Spleen (tissue), 11 donors: ENCODE data around the gene TMEM175. TPM values are rescaled to one million over a fixed set of nuclear protein-coding genes. Genes with fewer than 3 reads are reported as not detected.
"Not testable (repeated sequence)": the region's sequence is repeated elsewhere in the genome, so short reads cannot be mapped to it uniquely, and the experiment has no call there.

ENCODE experiments used
- DNase-seq: peaks from one replicate; pipeline ENCODE4 v3.0.0-alpha.2; 2020
- H3K27ac ChIP-seq, 8 donors: fragments of 200-600 bp; sonication (generic) in 7 of 8; 1 replicate in 4 of 8; 2 replicates in 4 of 8; pipeline versions ENCODE4 v1.5.0 to v1.8.0; 2016 to 2021; ENCODE audit warnings: inconsistent platforms in 4 of 8, mild to moderate bottlenecking in 4 of 8, moderate library complexity in 1 of 8
- H3K27me3 ChIP-seq, 7 donors: fragments of 200-600 bp; sonication (generic) in 6 of 7; replicated peaks in 1 of 7; 1 replicate in 4 of 7; 2 replicates in 3 of 7; pipeline versions ENCODE4 v1.5.0 to v1.8.0; 2016 to 2021; ENCODE audit warnings: inconsistent platforms in 3 of 7, mild to moderate bottlenecking in 1 of 7
- H3K36me3 ChIP-seq, 6 donors: fragments of 200-600 bp; sonication (generic) in 5 of 6; 1 replicate in 4 of 6; 2 replicates in 2 of 6; pipeline versions ENCODE4 v1.5.0 to v1.8.0; 2016 to 2021; ENCODE audit warnings: inconsistent platforms in 2 of 6
- H3K4me1 ChIP-seq, 6 donors: fragments of 200-600 bp; sonication (generic) in 5 of 6; 1 replicate in 3 of 6; 2 replicates in 3 of 6; pipeline versions ENCODE4 v1.5.0 to v1.8.0; 2016 to 2021; ENCODE audit warnings: inconsistent platforms in 3 of 6
- H3K4me3 ChIP-seq, 8 donors: fragments of 200-600 bp; sonication (generic) in 7 of 8; 1 replicate in 4 of 8; 2 replicates in 4 of 8; pipeline versions ENCODE4 v1.5.0 to v1.8.0; 2016 to 2021; ENCODE audit warnings: inconsistent platforms in 4 of 8, mild to moderate bottlenecking in 4 of 8, moderate library complexity in 2 of 8
- H3K9me3 ChIP-seq, 8 donors: fragments of 200-600 bp; sonication (generic) in 7 of 8; 1 replicate in 4 of 8; 2 replicates in 4 of 8; pipeline versions ENCODE4 v1.5.0 to v1.8.0; 2016 to 2021; ENCODE audit warnings: inconsistent platforms in 4 of 8
- CTCF ChIP-seq, 11 experiments: fragments of 200-600 bp in 7 of 11; fragments of 450-650 bp in 4 of 11; sonication (generic) in 4 of 11; IDR thresholded peaks in 8 of 11; conservative IDR thresholded peaks in 3 of 11; 1 replicate in 7 of 11; 2 replicates in 4 of 11; pipeline versions ENCODE4 v1.4.0 to v1.8.0; 2016 to 2021; ENCODE audit warnings: antibody characterized with exemption in 11 of 11, inconsistent platforms in 4 of 11, mild to moderate bottlenecking in 1 of 11
- POLR2A ChIP-seq, 3 donors: fragments of 450-650 bp; IDR thresholded peaks; one replicate each; pipeline ENCODE4 v1.5.1; 2017; ENCODE audit warnings: antibody characterized with exemption in 3 of 3, mild to moderate bottlenecking in 1 of 3
- POLR2AphosphoS5 ChIP-seq, 3 donors: sonication (generic); formaldehyde crosslinking; IDR thresholded peaks; one replicate each; pipeline ENCODE4 v1.5.1; 2017; ENCODE audit warnings: antibody characterized with exemption in 3 of 3
- WGBS, 5 donors: extraction: QIAGEN DNeasy Blood & Tissue Kit in 3 of 5; methylation state at CpG; one replicate each; pipeline versions ENCODE4 v1.1.5 to v1.1.7; 2013 to 2018; 5-methylcytosine and 5-hydroxymethylcytosine counted together
- intact Hi-C: fragments of 100-400 bp; cut with DNase I; formaldehyde crosslinking; loops from one replicate; pipeline ENCODE4 v1.15.0; 2023; ENCODE audit warnings: low total_unique reads
- polyA plus RNA-seq, 3 donors: library from polyadenylated mRNA; stranded (reverse); fragments of 200-250 nt; gene quantifications; one replicate each; pipeline ENCODE4 v1.2.1, GENCODE V29; 2013
- total RNA-seq, 7 donors: library from RNA; depleted of rRNA in 3 of 7; stranded (reverse); fragments of >200 nt in 3 of 7; fragmentation: NEBNext Ultra II Directional in 4 of 7; extraction: Animal tissue kit (Norgen Biotek cat#: 25700) in 4 of 7; gene quantifications; one replicate each; pipeline versions ENCODE4 v1.1.0 to v1.2.1, GENCODE V29; 2016 to 2021
- donor health status: healthy with polysubstance abuse.
- donor health status: DM: no; HTN: no; CAD: no; lungs with moderate emphysema.
- donor health status: DM: no; HTN: no; CAD: no.
- donor health status: Bipolar disorder and iron deficiency.
- donor health status: healthy.
- donor health status: DM: no; HTN: no; CAD: no.
- donor health status: DM: yes; HTN: yes; CAD: no.

TMEM175 gene
- total and polyA plus RNA-seq, 10 donors = 38.2 to 83.9 (median 60.4) TPM

- Histone ChIP-seq H3K27me3 (no peaks in the 10 kb centered on the region), H3K4me3 (peak overlapping the region in 1 of 8 donors; percentile 46), H3K4me1 (peaks cover 8 to 70% (median 37%) of the 10 kb centered on the region in 6 donors), H3K36me3 (peaks cover 0 to 30% (median 28%) of the 10 kb centered on the region in 6 donors), H3K9me3 (peaks cover 0 to 6% (median 0%) of the 10 kb centered on the region in 8 donors), H3K27ac (peak overlapping the region in 5 of 8 donors; percentile 25 to 58 (median 30))
- no peak for TF ChIP-seq POLR2A (IDR thresholded peaks at IDR 0.05)
- TF ChIP-seq CTCF (IDR thresholded peaks at IDR 0.05 in 8 of 11, conservative IDR thresholded peaks at IDR 0.05 in 3 of 11) = no peak
- intact Hi-C loops = no loop called here
- WGBS, 5 donors = 6 to 15% (median 12%) methylated on average over 8 of the region's 8 CpGs
- peak; percentile 47 for DNase-seq
Observed at GRCh38 chr4:915595-915994, 16.7 kb upstream of the TMEM175 start.

GRCh38 chr4:917466-917865, 14.8 kb upstream of the TMEM175 start:
- Histone ChIP-seq H3K36me3 (peaks cover 0 to 16% (median 9%) of the 10 kb centered on the region in 6 donors), H3K4me3 (no peak overlapping the region), H3K27ac (no peak overlapping the region), H3K9me3 (peaks cover 0 to 6% (median 0%) of the 10 kb centered on the region in 8 donors), H3K27me3 (no peaks in the 10 kb centered on the region), H3K4me1 (peaks cover 23 to 88% (median 56%) of the 10 kb centered on the region in 6 donors)
- intact Hi-C loops = no loop called here
- TF ChIP-seq POLR2A (IDR thresholded peaks at IDR 0.05) (no peak), POLR2AphosphoS5 (IDR thresholded peaks at IDR 0.05) (no peak), CTCF (IDR thresholded peaks at IDR 0.05 in 8 of 11, conservative IDR thresholded peaks at IDR 0.05 in 3 of 11) (no peak)
- DNase-seq = peak; percentile 13
- WGBS, 5 donors = 88 to 96% (median 96%) methylated on average over 7 of the region's 7 CpGs

GRCh38 chr4:917992-918391, 14.3 kb upstream of the TMEM175 start:
- Histone ChIP-seq H3K4me3 (no peak overlapping the region), H3K27me3 (no peaks in the 10 kb centered on the region), H3K4me1 (peaks cover 28 to 90% (median 61%) of the 10 kb centered on the region in 6 donors), H3K36me3 (peaks cover 0 to 12% (median 4%) of the 10 kb centered on the region in 6 donors), H3K9me3 (peaks cover 0 to 6% (median 0%) of the 10 kb centered on the region in 8 donors), H3K27ac (no peak overlapping the region)
- 97 to 100% (median 97%) methylated on average over 2 of the region's 2 CpGs for WGBS, 5 donors
- DNase-seq = no peak
- TF ChIP-seq POLR2A (IDR thresholded peaks at IDR 0.05) (no peak), CTCF (IDR thresholded peaks at IDR 0.05 in 8 of 11, conservative IDR thresholded peaks at IDR 0.05 in 3 of 11) (no peak), POLR2AphosphoS5 (IDR thresholded peaks at IDR 0.05) (no peak)
- intact Hi-C loops = no loop called here

DNA sequence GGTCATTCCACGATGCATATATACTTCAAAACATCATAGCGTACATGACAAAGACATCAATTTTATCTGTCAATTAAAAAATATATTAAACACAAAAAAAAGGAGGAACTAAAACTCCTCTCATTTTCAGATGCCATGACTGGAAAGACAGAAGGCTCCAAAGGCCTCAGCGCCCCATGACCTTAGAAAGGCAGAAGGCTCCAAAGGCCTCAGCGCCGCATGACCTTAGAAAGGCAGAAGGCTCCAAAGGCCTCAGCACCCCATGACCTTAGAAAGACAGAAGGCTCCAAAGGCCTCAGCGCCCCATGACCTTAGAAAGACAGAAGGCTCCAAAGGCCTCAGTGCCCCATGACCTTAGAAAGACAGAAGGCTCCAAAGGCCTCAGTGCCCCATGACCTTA, 13.7 kb upstream of the TMEM175 start:
- intact Hi-C loops, H3K27me3 ChIP-seq, H3K27ac ChIP-seq, H3K4me3 ChIP-seq, H3K36me3 ChIP-seq, H3K9me3 ChIP-seq: not testable (repeated sequence)
- peaks cover 32 to 90% (median 67%) of the 10 kb centered on the region in 6 donors for H3K4me1 ChIP-seq
- peak; percentile 23 for DNase-seq
- WGBS, 5 donors = 81 to 99% (median 90%) methylated on average over 5 to 6 of the region's 6 CpGs

DNA sequence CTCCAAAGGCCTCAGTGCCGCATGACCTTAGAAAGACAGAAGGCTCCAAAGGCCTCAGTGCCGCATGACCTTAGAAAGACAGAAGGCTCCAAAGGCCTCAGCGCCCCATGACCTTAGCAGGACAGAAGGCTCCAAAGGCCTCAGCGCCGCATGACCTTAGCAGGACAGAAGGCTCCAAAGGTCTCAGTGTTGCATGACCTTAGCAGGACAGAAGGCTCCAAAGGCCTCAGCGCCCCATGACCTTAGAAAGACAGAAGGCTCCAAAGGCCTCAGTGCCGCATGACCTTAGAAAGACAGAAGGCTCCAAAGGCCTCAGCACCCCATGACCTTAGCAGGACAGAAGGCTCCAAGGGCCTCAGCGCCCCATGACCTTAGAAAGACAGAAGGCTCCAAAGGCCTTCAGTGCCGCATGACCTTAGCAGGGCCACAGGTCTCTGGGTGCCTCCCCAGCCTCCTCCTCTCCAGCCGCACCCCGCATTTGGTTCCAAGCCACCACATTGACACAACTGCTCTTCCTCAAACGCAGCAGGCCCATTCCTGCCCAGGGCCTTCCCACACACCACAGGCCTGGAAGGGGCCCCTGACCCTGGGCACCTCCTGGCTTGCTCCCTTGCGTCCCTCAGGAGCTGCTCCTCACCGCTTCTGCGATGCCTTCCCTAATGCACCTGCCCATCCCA, 13.1 kb upstream of the TMEM175 start:
- H3K9me3 ChIP-seq, H3K27me3 ChIP-seq, H3K4me3 ChIP-seq, intact Hi-C loops, H3K36me3 ChIP-seq: not testable (repeated sequence)
- WGBS, 5 donors = 84 to 94% (median 92%) methylated on average over 11 to 15 of the region's 15 CpGs
- Histone ChIP-seq H3K27ac (peak overlapping the region in 2 of 8 donors; percentile 0 to 13), H3K4me1 (peaks cover 37 to 95% (median 73%) of the 10 kb centered on the region in 6 donors)
- peak; percentile 68 for DNase-seq
